GOT3 (cell line): ENCODE results near the gene SCUBE1.
"Not testable (repeated sequence)": the region's sequence is repeated elsewhere in the genome, so short reads cannot be mapped to it uniquely, and the experiment has no call there.

Source experiments
- DNase-seq: peaks from one replicate; lab custom pipeline; 2025; ENCODE audit warnings: mixed read lengths; lab: John Stamatoyannopoulos, UW

The SCUBE1 gene

GRCh38 chr22:43301866-43302265 lies 41.3 kb downstream of the SCUBE1 start:
- DNase-seq = no peak

- no peak for DNase-seq
These were observed 42.1 kb downstream of the SCUBE1 start for GRCh38 chr22:43300891-43301676.

GRCh38 chr22:43299736-43300135 lies 43.4 kb downstream of the SCUBE1 start:
- DNase-seq = no peak

- no peak for DNase-seq
These were observed 44.9 kb downstream of the SCUBE1 start for GRCh38 chr22:43298062-43298801.

GRCh38 chr22:43297270-43298061 lies 45.7 kb downstream of the SCUBE1 start:
- no peak for DNase-seq

GRCh38 chr22:43296276-43296902 lies 46.8 kb downstream of the SCUBE1 start:
- no peak for DNase-seq

GRCh38 chr22:43295660-43296059 lies 47.5 kb downstream of the SCUBE1 start:
- DNase-seq = no peak

- DNase-seq = no peak
These were observed 48.0 kb downstream of the SCUBE1 start for GRCh38 chr22:43295173-43295572.

GRCh38 chr22:43293655-43294392 lies 49.3 kb downstream of the SCUBE1 start:
- DNase-seq = no peak

GRCh38 chr22:43293259-43293654 lies 49.9 kb downstream of the SCUBE1 start:
- DNase-seq = no peak

GRCh38 chr22:43292630-43293018 lies 50.5 kb downstream of the SCUBE1 start:
- no peak for DNase-seq

GRCh38 chr22:43291381-43291780 lies 51.8 kb downstream of the SCUBE1 start:
- no peak for DNase-seq

- DNase-seq = no peak
These were observed 53.0 kb downstream of the SCUBE1 start for GRCh38 chr22:43289976-43290721.

- DNase-seq = no peak
These were observed 53.6 kb downstream of the SCUBE1 start for GRCh38 chr22:43289531-43289963.

GRCh38 chr22:43288807-43289420 lies 54.3 kb downstream of the SCUBE1 start:
- no peak for DNase-seq

- DNase-seq = no peak
These were observed 54.8 kb downstream of the SCUBE1 start for GRCh38 chr22:43288378-43288777.

GRCh38 chr22:43287441-43287840 lies 55.7 kb downstream of the SCUBE1 start:
- DNase-seq = no peak

GRCh38 chr22:43281394-43281793 lies 61.8 kb downstream of the SCUBE1 start:
- DNase-seq = no peak

- DNase-seq = not testable (repeated sequence)
These were observed 62.7 kb downstream of the SCUBE1 start for GRCh38 chr22:43280523-43280886.

- DNase-seq = no peak
These were observed 63.2 kb downstream of the SCUBE1 start for GRCh38 chr22:43279867-43280522.
